Measurements from ENCODE around the gene NOX5.

Gene NOX5

DNA sequence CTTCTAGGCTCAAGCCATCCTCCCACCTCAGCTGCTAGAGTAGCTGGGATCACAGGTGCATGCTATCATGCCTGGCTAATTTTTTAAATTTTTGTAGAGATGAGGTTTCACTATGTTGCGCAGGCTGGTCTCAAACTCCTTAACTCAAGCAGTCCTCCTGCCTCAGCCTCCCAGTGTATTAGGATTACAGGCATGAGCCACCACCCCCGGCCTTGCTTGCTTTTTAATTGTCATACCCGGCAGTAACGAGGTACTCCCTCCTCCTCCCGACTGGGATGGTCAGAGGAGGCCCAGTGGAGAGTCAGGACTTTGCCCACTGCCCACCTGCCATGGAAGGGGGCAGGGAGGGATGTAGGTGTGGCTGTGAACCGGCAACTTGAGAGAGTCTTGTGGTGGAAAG is 4.5 kb downstream of the NOX5 start:
- no peak for DNase-seq (ENCODE audit: low spot score)

DNA sequence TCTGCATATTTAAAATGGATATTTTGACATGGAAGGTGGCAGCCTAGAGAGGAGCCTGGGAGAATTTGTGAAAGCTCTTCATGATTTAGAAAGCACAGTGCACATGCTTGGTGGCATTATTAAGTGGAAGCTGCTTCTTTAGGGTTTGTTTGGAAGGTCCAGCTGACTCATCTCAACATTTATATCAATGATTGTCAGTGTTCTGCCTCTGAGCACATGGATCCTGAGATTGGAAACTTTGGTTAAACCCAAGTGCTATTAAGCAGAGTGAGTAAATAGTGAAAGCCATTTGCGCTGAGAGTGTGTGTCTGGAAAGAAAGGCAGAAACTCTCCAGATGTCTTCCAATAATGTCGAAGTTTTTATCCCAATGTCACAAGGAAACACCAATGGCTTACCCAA is 7.4 kb downstream of the NOX5 start:
- no peak for DNase-seq (ENCODE audit: low spot score)

DNA sequence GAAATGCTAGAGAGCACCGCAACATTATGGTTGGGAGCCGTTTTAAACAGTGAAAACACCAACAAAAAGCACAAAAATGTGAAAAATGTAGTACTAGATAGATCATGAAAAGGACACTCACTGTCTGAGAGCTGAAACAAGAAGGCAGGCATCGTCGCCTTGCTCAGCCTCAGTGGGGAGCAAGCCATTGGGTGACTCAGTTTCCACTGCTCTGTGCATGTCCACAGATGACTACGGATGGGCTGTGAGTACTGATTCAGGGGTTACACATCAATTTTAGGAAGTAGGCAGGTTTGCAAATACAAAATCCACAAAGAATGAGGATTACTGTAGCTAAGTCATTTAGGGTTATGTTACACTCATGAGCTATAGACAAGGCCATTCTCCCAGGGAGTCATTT is 10.8 kb downstream of the NOX5 start:
- DNase-seq (ENCODE audit: low spot score), result no peak

DNA sequence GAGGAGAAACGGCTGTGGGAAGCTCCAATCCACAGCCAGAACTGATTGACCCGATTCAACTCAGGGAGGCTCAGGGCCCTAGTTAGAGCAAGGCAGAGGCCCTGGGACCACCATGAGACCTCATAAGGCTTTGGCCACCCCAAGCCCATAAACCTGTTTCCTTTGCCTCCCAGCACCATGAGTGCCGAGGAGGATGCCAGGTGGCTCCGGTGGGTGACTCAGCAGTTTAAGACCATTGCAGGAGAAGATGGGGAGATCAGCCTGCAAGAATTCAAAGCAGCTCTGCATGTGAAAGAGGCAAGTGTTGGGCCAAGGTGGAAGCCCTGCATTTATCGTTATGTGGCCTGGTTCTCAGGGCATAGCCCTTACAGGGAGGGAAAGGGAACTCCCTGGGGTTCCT is 11.9 kb downstream of the NOX5 start:
- DNase-seq (ENCODE audit: low spot score), result no peak

DNA sequence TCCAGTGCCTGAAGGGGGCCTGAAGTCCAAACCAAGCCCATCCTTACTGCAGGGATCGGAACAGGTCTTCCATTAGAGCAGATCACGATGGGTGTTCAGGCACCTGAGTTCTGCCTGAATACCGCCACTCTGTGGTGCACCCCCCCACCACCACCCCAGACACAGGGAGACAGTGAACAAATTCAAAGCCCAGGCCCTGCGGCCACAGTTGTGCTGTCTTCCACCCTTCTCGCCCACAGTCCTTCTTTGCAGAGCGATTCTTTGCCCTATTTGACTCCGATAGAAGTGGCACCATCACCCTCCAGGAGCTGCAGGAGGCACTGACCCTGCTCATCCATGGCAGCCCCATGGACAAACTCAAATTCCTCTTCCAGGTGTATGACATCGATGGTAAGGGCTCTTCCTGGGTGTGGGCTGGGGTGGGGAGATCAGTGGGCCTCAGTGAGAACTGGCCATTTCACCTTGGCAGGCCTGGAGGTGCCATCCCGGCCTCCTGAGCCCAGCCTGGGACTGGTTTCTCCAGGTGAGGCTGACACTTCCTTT is 13.6 kb downstream of the NOX5 start:
- DNase-seq (ENCODE audit: low spot score), result no peak

DNA sequence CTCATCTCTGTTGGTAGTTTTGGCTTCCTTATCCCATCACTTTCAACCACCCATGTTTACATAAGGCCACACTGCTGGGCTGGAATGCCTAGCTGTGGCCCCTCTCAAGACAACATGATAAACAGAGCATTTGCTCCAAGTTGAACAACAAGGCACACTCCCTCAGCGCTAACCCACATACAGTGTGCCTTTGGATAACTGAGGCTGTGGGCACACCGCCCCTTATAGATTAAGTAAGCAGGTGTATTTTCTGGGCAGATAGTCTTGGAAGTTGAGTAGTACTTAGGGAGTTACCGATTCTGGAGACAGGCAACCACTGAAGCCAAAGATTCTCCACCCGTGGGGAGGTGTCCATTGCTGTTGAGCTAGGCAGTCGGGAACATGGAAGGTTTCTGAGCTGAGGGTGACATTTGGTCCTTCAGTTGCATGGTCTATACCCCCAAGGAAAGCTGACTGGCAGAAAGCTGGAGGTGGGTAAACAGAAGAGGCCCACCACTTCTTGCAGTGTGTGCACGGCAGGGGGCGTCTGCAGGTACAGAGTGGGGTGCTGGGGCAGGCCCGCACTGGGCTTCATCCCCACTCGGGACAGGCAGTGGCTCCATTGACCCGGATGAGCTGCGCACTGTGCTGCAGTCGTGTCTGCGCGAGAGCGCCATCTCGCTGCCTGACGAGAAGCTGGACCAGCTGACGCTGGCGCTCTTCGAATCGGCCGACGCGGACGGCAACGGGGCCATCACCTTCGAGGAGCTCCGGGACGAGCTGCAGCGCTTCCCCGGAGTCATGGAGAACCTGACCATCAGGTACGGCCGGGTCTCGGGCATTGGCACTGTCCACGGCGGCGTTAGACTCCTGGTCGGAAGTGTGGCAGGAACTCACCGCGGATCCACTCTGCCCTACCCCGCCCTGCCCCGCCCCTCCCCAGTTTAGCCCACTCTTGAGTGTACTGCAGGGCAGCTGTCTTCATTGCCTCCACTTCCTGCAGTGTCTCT is 16.8 kb downstream of the NOX5 start:
- peak; percentile 70 for DNase-seq (ENCODE audit: low spot score)

DNA sequence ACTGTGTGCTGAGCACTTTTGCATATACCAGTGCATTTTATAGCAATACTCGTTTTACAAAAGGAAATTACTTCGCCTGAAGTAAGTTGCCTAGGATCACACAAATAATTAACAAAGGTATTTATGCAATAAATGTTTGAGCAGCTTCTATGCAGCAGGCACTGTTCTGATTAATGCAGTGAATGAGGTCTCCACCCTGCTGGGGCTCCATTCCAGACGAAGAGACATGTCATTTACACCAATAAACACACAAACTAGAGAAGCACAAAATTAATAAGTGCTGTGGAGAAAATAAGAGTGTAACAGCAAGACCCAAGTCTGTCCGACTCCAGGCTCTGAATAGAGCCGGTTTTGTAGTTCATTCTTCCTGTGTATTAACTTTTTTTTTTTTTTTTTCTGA is 17.5 kb downstream of the NOX5 start:
- no peak for DNase-seq (ENCODE audit: low spot score)

DNA sequence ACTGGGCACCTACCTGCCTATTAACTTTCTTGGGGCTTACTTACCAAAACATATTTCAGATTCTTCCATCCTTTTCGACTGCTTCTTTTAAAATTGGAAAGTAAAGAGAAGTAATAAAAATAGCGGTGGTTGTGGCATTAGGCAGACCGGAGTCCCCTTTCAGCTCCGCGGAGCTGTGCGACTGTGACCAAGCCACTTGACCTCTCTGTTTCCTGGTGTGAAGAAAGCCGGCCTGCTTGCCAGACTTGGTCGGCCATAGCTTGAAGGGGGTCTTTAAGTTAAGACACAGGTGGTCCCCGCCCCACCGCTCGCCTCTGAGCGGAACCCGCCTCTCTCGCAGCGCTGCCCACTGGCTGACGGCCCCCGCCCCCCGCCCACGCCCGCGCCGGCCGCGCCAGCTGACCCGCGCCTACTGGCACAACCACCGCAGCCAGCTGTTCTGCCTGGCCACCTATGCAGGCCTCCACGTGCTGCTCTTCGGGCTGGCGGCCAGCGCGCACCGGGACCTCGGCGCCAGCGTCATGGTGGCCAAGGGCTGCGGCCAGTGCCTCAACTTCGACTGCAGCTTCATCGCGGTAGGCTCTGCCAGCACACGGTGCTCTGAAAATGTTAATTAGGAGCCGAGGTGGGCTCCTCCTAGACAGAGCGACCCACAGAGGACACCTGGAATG is 18.3 kb downstream of the NOX5 start:
- DNase-seq (ENCODE audit: low spot score), result no peak

DNA sequence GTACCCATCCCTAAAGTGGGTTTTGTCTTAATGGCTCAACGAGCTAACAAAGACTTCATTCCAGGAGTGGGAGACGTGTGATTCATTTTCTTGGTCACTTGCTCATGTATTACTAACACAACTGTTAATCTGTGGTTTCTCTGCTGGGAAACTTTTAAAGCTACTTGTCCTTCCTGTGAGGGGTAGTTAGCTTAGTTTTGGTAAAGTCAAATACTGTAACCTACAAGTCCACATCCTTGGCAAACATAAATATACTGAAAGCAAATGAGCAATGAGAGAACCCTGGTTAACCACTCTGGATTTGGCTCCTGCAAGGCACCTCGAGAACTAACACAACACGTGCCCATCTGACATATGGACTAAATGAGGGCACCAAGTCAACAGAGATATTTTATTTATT is 19.9 kb downstream of the NOX5 start:
- no peak for DNase-seq (ENCODE audit: low spot score)

DNA sequence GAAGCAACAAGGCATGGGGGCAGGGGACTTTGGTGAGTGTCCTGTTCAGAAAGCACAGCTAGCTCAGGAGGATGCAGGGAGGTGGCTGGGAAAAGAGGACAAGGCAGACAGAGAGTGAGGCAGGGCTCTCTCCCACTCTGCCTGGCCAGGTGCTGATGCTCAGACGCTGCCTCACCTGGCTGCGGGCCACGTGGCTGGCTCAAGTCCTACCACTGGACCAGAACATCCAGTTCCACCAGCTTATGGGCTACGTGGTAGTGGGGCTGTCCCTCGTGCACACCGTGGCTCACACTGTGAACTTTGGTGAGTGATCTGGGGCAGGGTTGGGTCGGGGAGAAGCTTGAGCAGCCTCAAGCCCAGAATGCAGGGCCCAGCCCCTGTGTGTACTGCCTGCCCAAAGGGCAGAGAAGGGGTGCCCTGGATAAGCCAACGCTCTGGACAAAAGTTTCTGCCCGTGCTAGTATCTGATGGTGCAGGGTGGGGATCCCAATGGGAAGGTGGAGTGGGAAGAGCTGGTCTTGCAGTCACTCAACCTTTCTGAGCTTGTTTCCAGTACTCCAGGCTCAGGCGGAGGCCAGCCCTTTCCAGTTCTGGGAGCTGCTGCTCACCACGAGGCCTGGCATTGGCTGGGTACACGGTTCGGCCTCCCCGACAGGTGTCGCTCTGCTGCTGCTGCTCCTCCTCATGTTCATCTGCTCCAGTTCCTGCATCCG is 20.9 kb downstream of the NOX5 start:
- peak; percentile 18 for DNase-seq (ENCODE audit: low spot score)

DNA sequence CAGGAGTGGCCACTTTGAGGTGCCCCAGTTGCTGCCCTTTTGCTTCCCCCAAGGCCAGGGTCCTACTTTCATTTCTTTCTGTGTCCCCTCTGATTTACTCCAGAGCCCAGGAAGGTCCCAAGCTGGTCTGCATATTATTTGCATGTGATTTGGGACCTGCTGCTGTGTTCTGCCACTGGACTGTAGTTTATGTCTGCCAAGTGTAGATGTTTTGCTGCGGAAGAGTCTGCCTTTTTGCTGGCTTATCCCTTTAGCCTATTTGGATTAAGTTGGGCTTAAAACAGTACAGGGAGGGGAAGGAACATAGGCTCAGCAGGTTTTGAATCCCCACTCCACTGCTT is 21.4 kb downstream of the NOX5 start:
- no peak for DNase-seq (ENCODE audit: low spot score)

DNA sequence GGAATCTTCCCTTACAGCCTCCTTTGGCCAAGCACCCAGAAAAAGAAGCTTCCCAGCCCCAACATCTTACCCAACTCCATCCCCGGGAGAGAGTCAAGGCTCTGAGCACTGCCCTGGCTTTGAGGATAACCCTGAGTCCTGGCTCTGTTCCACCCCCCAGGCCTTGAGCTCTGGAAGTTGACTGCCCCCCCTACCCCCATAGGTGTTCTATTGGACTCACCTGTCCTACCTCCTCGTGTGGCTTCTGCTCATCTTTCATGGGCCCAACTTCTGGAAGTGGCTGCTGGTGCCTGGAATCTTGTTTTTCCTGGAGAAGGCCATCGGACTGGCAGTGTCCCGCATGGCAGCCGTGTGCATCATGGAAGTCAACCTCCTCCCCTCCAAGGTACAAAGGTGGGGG is 22.3 kb downstream of the NOX5 start:
- DNase-seq (ENCODE audit: low spot score), result no peak

DNA sequence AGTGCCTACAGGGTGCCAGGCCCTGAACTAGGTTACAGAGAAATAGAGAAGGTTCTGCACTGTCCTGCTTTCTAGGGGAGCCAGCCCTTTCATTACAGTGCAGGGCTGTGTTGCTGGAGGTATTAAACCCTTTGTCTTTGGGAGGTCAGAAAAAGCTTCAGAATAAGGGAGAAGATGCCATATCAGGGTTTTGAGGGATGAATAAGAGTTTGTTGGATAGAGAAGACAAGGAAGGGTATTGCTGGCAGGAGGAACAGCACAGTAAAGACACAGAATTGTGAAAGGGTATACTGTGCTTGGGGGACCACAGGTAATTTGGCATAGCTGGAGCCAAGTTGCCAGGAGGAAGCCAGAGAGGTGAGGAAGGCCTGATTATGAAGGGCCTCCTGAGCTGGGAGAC is 23.0 kb downstream of the NOX5 start:
- DNase-seq (ENCODE audit: low spot score), result no peak

DNA sequence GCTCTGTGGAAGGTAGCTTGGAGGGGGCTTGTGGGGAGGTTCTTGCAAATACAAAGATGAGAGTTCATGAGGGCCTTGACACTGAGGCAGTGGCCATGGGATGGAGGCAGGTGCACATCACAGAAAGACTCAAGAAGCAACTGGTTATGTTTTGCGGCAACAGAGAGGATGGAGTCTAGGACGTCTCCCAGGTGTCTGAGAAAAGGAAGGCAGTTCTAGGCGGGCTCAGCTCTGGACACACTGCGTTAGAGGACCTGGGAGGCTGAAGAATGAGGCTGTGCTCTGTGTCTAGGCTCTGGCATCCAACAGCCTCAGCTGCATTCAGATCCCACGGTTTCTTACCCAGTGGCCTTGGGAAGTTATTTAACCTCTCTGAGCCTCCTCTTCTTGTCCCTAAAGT is 23.5 kb downstream of the NOX5 start:
- DNase-seq (ENCODE audit: low spot score), result no peak

DNA sequence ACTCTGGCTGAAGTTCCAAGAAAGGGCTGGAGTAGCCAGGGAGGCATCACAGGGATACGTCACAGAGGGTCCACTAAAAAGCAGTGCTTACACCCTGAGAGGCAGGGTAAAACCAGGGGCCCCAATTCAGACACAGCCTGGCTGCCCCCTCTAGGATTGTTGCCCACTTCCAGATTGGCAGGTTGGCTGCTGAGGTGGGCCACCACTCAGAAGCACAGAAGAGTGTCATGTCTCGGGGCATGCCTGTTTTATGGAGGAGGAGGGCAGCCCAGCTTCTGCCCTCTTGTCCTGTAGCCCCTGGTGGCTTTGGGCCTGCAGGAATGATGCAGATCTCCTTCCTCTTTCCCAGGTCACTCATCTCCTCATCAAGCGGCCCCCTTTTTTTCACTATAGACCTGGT is 24.0 kb downstream of the NOX5 start:
- DNase-seq (ENCODE audit: low spot score), result no peak

DNA sequence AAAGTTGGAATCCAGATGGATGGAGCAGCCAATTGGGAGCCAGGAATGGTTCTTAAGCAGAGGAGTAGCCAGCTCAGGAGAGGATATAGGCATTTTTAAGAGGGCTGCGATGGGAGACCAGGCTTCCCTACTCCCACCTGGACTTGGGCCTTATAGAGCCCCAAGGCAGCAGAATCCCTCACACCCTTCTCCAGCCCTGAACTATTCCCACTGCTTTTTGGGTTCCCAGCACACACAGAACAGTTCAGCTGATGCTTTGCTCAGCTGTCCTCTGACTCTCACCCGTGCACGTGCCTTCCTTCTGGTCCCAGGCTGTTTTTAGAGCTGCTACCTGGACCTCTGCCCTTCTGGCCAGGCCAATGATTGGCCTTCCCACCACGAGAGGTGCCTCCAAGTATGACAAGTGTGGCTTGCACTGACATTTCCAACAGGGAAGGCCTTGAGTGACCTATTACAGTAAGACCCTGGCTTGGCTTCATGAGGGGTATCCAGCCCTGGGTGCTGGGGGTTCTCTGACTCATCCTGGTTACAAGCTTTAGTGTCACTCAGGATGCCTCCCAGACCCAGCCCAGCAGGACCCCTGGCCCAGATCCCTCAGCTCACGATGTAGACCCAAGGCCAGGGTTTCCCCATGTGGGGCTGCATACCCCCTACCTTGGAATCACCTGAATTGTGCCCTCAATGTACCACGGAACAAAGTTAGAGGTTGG is 25.2 kb downstream of the NOX5 start:
- no peak for DNase-seq (ENCODE audit: low spot score)

DNA sequence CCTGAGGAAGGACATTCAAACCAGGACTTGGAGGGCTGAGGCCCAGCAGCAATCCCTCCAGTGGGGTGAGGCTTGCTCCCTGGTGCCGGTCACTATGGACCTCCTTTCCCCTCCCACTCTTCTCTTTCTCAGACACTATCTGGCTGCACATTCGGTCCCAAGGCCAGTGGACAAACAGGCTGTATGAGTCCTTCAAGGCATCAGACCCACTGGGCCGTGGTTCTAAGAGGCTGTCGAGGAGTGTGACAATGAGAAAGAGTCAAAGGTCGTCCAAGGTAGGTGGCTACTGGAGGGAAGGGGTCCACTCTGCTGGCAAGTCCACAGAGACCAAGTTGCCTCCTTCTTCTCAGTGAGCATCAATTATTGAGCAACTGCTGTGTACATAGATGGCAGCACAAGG is 28.0 kb downstream of the NOX5 start:
- no peak for DNase-seq (ENCODE audit: low spot score)

DNA sequence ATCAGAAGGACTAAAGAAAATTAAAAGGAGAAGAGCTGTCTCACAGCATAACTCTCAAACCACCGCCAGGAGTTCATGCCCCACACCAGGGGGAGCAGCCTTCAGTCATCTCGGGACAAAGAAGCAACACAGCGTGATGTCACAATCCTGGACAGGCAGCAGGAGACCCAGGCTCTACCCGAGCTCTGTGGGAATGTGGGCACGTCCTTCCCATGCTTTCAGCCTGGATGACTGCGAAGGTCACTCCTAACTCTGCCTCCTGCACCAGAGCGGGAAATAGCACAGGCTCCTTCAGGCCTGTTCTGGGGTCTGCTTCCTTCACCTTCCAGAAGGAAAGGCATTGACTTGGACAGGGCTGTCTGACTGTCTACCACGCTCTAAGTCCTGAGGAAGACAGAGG is 31.3 kb downstream of the NOX5 start:
- no peak for DNase-seq (ENCODE audit: low spot score)

DNA sequence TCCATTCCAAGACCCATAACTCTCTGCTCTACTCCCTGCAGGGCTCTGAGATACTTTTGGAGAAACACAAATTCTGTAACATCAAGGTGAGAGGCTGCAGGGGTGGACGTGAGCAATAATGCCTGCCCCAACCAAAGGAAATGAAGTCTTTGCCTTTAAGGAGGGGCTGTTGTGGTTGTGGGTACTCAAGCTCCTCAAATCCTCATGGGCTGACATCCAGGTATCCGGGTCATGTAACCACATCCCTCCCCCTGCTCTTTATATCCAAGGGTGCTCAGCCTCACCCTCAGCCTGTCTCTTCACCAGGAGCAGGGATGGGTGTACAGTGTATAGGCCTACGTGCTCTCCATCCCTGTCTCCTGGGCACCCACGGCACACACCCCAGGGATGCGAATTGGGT is 32.3 kb downstream of the NOX5 start:
- DNase-seq (ENCODE audit: low spot score), result no peak

DNA sequence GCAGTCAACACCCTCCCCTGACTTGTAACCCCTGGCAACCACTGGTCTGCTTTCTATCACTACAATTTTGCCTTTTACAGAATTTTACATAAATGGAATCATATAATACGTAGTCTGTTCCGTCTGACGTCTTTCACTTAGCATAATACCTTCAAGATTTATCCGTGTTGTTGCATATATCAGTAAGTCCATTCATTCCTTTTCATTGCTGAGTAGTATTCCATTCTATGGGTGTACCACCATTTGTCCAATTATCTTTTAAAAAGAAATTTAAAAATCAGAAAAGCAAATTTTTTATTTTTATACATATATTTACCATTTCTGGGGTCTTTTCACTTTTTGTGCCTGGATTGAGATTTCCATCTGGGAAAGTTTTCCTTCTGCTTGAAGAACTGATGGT is 35.5 kb downstream of the NOX5 start:
- DNase-seq (ENCODE audit: low spot score), result no peak

DNA sequence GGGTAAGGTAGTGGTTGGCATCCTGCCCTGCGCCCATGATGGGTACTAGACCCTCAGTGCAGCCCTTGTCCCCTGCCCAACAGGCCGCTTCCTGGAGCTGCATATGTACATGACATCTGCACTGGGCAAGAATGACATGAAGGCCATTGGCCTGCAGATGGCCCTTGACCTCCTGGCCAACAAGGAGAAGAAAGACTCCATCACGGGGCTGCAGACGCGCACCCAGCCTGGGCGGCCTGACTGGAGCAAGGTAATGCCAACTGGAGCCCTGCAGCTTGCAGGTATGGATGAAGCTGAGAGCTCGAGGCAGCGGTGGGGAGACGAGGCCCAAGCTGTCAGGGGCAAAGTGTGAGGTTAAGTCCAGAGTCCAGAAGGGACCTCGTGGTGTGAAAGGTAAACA is 40.8 kb downstream of the NOX5 start:
- DNase-seq (ENCODE audit: low spot score), result no peak

DNA sequence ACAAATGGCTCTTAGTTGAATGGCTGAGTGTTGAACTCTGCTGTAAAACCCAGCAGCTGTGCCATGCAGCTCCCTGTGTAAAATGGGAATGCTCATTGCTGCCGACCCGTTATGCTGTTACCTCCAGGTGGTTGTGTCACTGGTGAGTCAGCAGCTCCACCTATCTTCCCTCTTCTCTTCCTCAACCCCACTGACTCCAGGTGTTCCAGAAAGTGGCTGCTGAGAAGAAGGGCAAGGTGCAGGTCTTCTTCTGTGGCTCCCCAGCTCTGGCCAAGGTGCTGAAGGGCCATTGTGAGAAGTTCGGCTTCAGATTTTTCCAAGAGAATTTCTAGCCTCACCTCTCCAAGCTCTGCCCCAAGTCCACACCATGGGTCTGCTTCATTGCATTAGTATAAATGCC is 41.9 kb downstream of the NOX5 start:
- DNase-seq (ENCODE audit: low spot score), result no peak
